Measurements from ENCODE around the gene FASN. TPM values are rescaled to one million over a fixed set of nuclear protein-coding genes. Genes with fewer than 3 reads are reported as not detected.

FASN gene
- total RNA-seq, 1 experiment from 2014 or later: 372 TPM

- no peak for TF ChIP-seq CTCF (IDR thresholded peaks at IDR 0.05; ENCODE audit: unreplicated experiment)
- Mint-ChIP-seq H3K9me3 (ENCODE audit: low read depth, unreplicated experiment) (no peaks in the 10 kb centered on the region), H3K36me3 (ENCODE audit: insufficient read depth, unreplicated experiment) (peaks cover 20% of the 10 kb centered on the region), H3K4me1 (ENCODE audit: low read depth, unreplicated experiment) (no peaks in the 10 kb centered on the region), H3K4me3 (ENCODE audit: low read depth, unreplicated experiment) (no peak overlapping the region), H3K27me3 (ENCODE audit: unreplicated experiment) (no peaks in the 10 kb centered on the region), H3K27ac (ENCODE audit: unreplicated experiment) (no peak overlapping the region)
- CTCF ChIA-PET: no interaction called here
- BruUV-seq (replicated peaks): no TSS peak
- intact Hi-C loops (cut with micrococcal nuclease; ENCODE audit: unreplicated experiment): no loop called here
- no peak for DNase-seq
Observed at GRCh38 chr17:82070611-82071010, 27.4 kb downstream of the FASN start.

GRCh38 chr17:82065638-82066303 is 32.3 kb downstream of the FASN start, which contains the start of gene DUS1L:
TSS of gene DUS1L (minus strand) at chr17:82065804. CDS start at chr17:82065059, 745 bp downstream.
- TF ChIP-seq CTCF (IDR thresholded peaks at IDR 0.05; ENCODE audit: unreplicated experiment): no peak
- intact Hi-C loops (cut with micrococcal nuclease; ENCODE audit: unreplicated experiment): no loop called here
- Mint-ChIP-seq H3K4me1 (ENCODE audit: low read depth, unreplicated experiment) (no peaks in the 10 kb centered on the region), H3K27ac (ENCODE audit: unreplicated experiment) (peak within 1 kb of the TSS; percentile 56), H3K4me3 (ENCODE audit: low read depth, unreplicated experiment) (peak within 1 kb of the TSS; percentile 74), H3K9me3 (ENCODE audit: low read depth, unreplicated experiment) (no peaks in the 10 kb centered on the region), H3K36me3 (ENCODE audit: insufficient read depth, unreplicated experiment) (peaks cover 35% of the 10 kb centered on the region), H3K27me3 (ENCODE audit: unreplicated experiment) (no peaks in the 10 kb centered on the region)
- no TSS peak for BruUV-seq (replicated peaks)
- peak; percentile 71 for DNase-seq
- CTCF ChIA-PET: interaction anchor here (0.6 kb wide), 1 partner anchor 178 kb away, joined by 3 read pairs; no protein-coding TSS in a partner anchor

GRCh38 chr17:82065193-82065637 is 32.8 kb downstream of the FASN start:
- Mint-ChIP-seq H3K36me3 (ENCODE audit: insufficient read depth, unreplicated experiment) (peaks cover 41% of the 10 kb centered on the region), H3K4me1 (ENCODE audit: low read depth, unreplicated experiment) (no peaks in the 10 kb centered on the region), H3K9me3 (ENCODE audit: low read depth, unreplicated experiment) (no peaks in the 10 kb centered on the region), H3K4me3 (ENCODE audit: low read depth, unreplicated experiment) (peak overlapping the region; percentile 74), H3K27me3 (ENCODE audit: unreplicated experiment) (no peaks in the 10 kb centered on the region), H3K27ac (ENCODE audit: unreplicated experiment) (no peak overlapping the region)
- DNase-seq: no peak
- no TSS peak for BruUV-seq (replicated peaks)
- no peak for TF ChIP-seq CTCF (IDR thresholded peaks at IDR 0.05; ENCODE audit: unreplicated experiment)
- CTCF ChIA-PET: interaction anchor here (0.6 to 1.0 kb wide), 3 partner anchors 28 to 178 kb away, joined by 3 to 4 read pairs (median 3); partner anchors contain the start of gene DCXR
- intact Hi-C loops (cut with micrococcal nuclease; ENCODE audit: unreplicated experiment): no loop called here

GRCh38 chr17:82064433-82065192 is 33.4 kb downstream of the FASN start:
- H3K27me3 Mint-ChIP-seq (ENCODE audit: unreplicated experiment): no peaks in the 10 kb centered on the region
- H3K36me3 Mint-ChIP-seq (ENCODE audit: insufficient read depth, unreplicated experiment): peaks cover 44% of the 10 kb centered on the region
- no peaks in the 10 kb centered on the region for H3K9me3 Mint-ChIP-seq (ENCODE audit: low read depth, unreplicated experiment)
- peak overlapping the region; percentile 20 for H3K27ac Mint-ChIP-seq (ENCODE audit: unreplicated experiment)
- no peak for TF ChIP-seq CTCF (IDR thresholded peaks at IDR 0.05; ENCODE audit: unreplicated experiment)
- intact Hi-C loops (cut with micrococcal nuclease; ENCODE audit: unreplicated experiment): no loop called here
- BruUV-seq (replicated peaks): TSS peak; percentile 57
- peak overlapping the region; percentile 74 for H3K4me3 Mint-ChIP-seq (ENCODE audit: low read depth, unreplicated experiment)
- CTCF ChIA-PET: interaction anchor here (0.7 to 1.0 kb wide), 2 partner anchors 27 to 90 kb away, joined by 3 to 4 read pairs; partner anchors contain the start of gene DCXR
- no peaks in the 10 kb centered on the region for H3K4me1 Mint-ChIP-seq (ENCODE audit: low read depth, unreplicated experiment)
- DNase-seq: peak; percentile 56
